Stimulated activated effector memory CD8-positive, alpha-beta T cell treated with anti-CD3 and anti-CD28 coated beads, Interleukin-12 subunit alpha, Interleukin-12 subunit beta, amount 100 ng/mL, for 72 hours (primary cell): Measurements from ENCODE around the gene DNAJA2.
"Not testable (repeated sequence)": the region's sequence is repeated elsewhere in the genome, so short reads cannot be mapped to it uniquely, and the experiment has no call there.

ENCODE experiments used
- ATAC-seq: fragments of 150-1000 bp; cut with Tn5 transposase; 2 replicates; pipeline ENCODE4 v1.10.0; 2021
- DNase-seq, 2 donors: peaks; one replicate each; pipeline ENCODE4 v3.0.0; 2021 to 2022; ENCODE audit warnings: low spot score in 2 of 2
- H3K27ac Mint-ChIP-seq: one replicate; pipeline ENCODE4 v1.8.0; 2022; ENCODE audit warnings: mild to moderate bottlenecking, mixed read lengths
- H3K36me3 Mint-ChIP-seq: one replicate; pipeline ENCODE4 v1.8.0; 2022; ENCODE audit warnings: mild to moderate bottlenecking, mixed read lengths
- H3K4me1 Mint-ChIP-seq: one replicate; pipeline ENCODE4 v1.8.0; 2022; ENCODE audit warnings: mixed read lengths
- H3K4me3 Mint-ChIP-seq: one replicate; pipeline ENCODE4 v1.8.0; 2022; ENCODE audit warnings: mild to moderate bottlenecking, mixed read lengths
- H3K9me3 Mint-ChIP-seq: one replicate; pipeline ENCODE4 v1.8.0; 2022; ENCODE audit warnings: mixed read lengths

Gene DNAJA2

DNA sequence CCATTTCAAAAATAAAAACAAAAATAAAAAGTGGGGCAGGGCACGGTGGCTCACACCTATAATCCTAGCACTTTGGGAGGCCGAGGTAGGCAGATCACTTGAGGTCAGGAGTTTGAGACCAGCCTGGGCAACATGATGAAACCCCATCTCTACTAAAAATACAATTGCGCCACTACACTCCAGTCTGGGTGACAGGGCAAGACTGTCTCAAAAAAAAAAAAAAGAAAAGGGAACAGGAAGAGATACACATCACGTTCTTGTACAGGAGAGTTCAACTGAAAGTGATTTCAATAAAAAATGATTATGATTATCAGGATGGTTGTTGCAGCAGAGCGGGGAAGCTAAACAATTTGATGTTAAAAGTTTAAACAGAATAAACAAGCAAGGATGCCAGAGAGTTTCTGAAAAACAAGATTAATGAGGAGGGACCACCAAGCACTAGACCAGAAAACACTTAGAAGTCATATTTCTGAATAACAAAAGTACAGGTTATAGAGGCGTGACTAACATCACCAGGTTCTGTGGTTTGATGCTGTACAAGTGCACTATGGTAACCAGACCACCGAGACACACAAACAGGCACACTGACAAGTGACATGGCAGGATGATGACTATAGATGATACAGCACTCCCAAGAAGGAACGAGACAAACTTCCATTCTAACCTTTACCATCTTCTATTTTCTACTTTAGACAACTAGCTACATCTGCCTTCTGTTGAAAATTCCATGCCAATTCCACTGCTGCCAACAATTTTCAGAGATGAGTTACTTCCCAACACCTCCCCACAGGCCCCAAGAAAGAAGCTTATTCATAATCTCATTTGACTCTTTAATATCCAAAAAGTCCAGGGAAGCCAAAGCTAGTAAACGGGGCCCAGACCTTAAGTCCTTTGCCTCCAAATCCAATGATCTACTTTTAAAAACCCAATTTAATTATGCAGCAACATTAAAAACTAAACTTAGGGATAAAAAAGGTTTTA, 11.8 kb downstream of the DNAJA2 start:
- no peaks in the 10 kb centered on the region for H3K9me3 Mint-ChIP-seq
- H3K36me3 Mint-ChIP-seq = peaks cover 100% of the 10 kb centered on the region
- no peak for DNase-seq
- peak overlapping the region; percentile 5 for H3K4me3 Mint-ChIP-seq
- peak; percentile 100 for ATAC-seq
- peaks cover 23% of the 10 kb centered on the region for H3K4me1 Mint-ChIP-seq
- peak overlapping the region; percentile 93 for H3K27ac Mint-ChIP-seq

DNA sequence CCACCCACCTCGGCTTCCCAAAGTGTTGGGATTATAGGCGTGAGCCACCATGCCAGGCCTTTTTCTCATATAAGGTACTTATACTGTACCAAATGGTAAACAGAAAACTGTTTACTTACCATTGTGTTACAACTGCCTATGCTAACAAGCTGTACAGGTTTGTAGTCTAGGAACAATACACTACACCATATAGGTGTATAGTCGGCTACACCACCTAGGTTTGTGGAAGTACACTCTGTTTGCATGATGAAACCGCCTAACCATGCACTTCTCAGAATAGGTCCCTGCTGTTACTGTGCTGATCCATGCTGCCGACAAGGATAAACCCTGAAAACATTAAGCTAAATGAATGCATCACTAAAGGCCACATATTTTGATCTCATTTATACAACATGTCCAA, 18.9 kb downstream of the DNAJA2 start:
- no peak for ATAC-seq
- Mint-ChIP-seq H3K4me1 (peaks cover 1% of the 10 kb centered on the region), H3K9me3 (no peaks in the 10 kb centered on the region), H3K27ac (no peak overlapping the region), H3K4me3 (no peak overlapping the region), H3K36me3 (peaks cover 62% of the 10 kb centered on the region)
- no peak for DNase-seq

DNA sequence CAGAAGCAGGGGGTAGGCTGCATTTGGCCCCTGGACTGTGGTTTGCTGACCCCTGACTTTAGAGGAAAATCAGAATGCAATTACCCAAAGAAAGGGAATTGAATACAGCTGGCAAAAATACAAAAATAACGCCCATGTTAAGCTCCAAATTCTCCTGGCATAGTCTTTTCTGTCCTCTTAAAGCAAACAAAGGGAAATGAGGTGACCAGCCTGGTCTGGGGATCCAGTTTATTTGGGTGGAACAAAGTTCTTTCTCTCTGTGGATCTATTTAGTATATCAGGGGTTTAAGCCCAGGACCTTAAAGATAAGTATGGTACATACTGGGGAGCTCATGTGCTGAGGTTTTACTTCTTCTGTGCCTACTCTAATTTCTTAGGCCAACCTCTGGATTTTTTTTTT, 23.5 kb downstream of the DNAJA2 start:
- DNase-seq (no peak), ATAC-seq (no peak)
- H3K4me3 Mint-ChIP-seq = no peak overlapping the region
- no peaks in the 10 kb centered on the region for H3K9me3 Mint-ChIP-seq
- peaks cover 16% of the 10 kb centered on the region for H3K36me3 Mint-ChIP-seq
- H3K27ac Mint-ChIP-seq = peak overlapping the region; percentile 76
- peaks cover 15% of the 10 kb centered on the region for H3K4me1 Mint-ChIP-seq

DNA sequence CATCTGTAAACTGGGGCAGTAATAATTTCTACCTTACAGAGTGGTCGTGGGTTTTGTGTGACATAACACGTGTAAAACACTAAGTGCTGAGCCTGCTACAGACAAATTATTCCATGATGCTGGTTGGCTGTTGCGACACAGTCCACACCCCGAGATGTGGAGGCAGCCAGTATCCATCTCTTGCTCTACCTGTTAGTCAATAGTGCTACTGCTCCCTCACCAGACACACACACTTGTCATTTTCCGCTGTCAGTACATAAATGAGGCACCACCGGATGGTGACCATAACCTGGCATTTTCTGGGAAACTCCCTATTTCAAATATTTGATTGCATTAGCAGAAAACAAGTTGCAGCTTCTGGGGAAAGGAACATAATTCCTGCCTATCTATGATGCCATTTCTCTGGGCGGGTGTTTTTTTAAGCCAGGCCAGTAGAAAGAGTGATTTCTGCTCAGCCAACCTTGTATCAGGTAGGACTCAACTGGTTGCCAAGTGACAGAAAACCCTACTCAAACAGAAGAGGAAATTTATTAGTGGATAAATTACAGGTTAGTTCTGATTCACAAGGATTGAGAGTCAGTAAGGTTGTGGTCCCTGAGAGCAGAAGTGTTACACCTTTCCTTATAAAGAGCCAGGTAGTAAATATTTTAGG, 24.1 kb downstream of the DNAJA2 start:
- peak overlapping the region; percentile 76 for H3K27ac Mint-ChIP-seq
- no peak overlapping the region for H3K4me3 Mint-ChIP-seq
- no peaks in the 10 kb centered on the region for H3K9me3 Mint-ChIP-seq
- peaks cover 15% of the 10 kb centered on the region for H3K4me1 Mint-ChIP-seq
- DNase-seq (peak in 1 of 2 donors; percentile 63), ATAC-seq (peak; percentile 97)
- H3K36me3 Mint-ChIP-seq = peaks cover 10% of the 10 kb centered on the region

DNA sequence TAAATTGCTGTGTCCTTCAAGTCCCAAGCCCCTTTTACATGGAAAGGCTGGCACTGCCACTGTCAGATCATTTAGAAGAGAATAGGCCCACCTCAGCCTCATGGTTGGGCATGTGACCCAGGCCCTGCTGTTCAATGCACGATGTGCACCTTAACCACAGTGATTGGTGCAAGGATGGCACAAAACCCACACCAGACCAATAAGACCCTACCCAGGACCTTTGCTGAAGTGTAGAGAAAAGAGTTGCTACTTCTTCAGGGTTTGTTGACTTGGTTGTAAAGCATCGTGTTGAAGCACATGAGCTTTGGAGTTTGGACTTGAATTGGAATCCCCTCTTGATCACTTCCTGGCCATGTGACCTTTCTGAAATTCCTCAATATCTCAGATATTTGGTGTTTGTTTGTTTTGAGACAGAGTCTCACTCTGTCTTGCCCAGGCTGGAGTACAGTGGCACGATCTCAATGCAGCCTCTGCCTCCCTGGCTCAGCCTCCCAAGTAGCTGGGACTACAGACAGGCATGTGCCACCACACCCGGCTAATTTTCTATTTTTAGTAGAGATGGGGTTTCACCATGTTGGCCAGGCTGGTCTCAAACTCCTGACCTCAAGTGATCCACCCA, 24.8 kb downstream of the DNAJA2 start:
- no peaks in the 10 kb centered on the region for H3K9me3 Mint-ChIP-seq
- peaks cover 15% of the 10 kb centered on the region for H3K4me1 Mint-ChIP-seq
- peak overlapping the region; percentile 76 for H3K27ac Mint-ChIP-seq
- no peak overlapping the region for H3K4me3 Mint-ChIP-seq
- H3K36me3 Mint-ChIP-seq = peaks cover 3% of the 10 kb centered on the region
- ATAC-seq = peak; percentile 2
- no peak for DNase-seq

DNA sequence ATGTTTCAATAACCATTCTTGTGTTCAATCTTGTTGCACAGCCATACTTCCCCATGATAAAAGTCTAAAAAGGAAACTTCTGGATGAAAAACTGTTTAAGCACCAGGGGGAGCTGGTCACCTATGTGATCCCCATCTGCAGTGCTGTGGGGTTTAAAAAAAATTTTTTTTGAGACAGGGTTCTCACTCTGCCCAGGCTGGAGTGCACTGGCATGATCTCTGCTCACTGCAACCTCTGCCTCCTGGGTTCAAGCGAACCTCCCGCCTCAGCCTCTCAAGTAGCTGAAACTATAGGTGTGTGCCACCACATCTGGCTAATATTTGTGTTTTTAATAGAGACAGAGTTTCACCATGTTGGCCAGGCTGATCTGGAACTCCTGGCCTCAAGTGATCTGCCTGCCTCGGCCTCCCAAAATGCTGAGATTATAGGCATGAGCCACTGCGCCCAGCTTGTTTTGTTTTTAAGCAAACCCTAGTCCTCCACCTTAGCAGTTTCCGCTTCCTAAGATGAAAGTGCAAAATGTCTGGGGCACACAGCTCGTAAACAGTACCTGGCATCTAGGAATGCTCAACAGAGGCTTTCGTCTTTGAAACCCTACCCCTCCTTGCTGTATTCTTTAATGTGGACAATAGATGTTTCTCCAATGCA, 25.4 kb downstream of the DNAJA2 start:
- DNase-seq (no peak), ATAC-seq (peak; percentile 66)
- Mint-ChIP-seq H3K36me3 (no peaks in the 10 kb centered on the region), H3K27ac (peak overlapping the region; percentile 76), H3K4me3 (no peak overlapping the region), H3K9me3 (no peaks in the 10 kb centered on the region), H3K4me1 (peaks cover 21% of the 10 kb centered on the region)

DNA sequence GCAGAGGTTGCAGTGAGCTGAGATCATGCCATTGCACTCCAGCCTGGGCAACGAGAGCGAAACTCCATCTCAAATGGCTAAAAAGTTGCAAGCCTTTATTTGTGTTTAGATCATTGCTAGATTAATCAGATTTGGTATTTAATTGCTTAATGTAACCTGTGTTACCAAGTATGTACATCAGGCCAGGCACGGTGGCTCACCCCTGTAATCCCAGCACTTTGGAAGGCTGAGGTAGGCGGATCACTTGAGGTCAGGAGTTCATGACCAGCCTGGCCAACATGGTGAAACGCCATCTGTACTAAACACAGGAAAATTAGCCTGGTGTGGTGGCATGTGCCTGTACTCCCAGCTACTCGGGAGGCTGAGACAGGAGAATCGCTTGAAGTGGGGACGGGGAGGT, 28.8 kb downstream of the DNAJA2 start:
- not testable (repeated sequence) for DNase-seq, ATAC-seq, H3K27ac Mint-ChIP-seq, H3K4me3 Mint-ChIP-seq, H3K36me3 Mint-ChIP-seq, H3K9me3 Mint-ChIP-seq
- H3K4me1 Mint-ChIP-seq = peaks cover 21% of the 10 kb centered on the region

DNA sequence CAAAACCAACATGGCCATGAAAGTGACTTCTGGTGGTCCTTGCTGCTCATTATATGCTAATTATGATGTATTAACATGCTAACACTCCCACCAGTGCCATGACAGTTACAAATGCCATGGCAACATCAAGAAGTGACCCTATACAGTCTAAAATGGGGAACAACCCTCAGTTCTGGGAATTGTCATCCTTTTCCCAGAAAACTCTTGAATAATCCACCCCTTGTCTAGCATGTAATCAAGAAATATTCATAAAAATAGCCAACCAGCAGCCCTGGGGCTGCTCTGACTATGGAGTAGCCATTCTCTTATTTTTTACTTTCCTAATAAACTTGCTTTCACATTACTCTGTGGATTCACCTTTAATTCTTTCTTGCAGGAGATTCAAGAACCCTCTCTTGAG, 35.9 kb downstream of the DNAJA2 start:
- Mint-ChIP-seq H3K27ac (no peak overlapping the region), H3K4me3 (no peak overlapping the region), H3K4me1 (no peaks in the 10 kb centered on the region), H3K9me3 (no peaks in the 10 kb centered on the region), H3K36me3 (no peaks in the 10 kb centered on the region)
- ATAC-seq (no peak), DNase-seq (no peak)

DNA sequence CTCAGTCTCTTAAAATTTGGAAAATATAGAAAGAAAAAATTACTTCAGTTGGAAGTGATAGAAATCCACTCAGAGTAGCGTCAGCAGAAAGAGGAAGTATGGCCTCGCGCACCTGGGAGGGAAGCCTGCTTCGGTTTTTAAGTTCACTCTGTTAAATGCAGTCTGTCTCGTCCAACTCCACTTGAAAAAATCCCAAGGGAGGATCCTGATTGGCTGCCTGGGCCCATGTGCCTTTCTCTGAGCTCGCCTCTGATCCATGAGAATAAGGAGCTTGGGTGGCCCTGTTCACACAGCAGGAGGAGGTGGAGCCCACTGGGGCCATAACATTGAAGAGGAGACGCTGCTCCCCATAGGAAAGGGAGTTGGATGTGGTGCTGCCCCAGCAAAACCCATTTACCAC, 40.7 kb downstream of the DNAJA2 start:
- peaks cover 6% of the 10 kb centered on the region for H3K4me1 Mint-ChIP-seq
- H3K9me3 Mint-ChIP-seq = no peaks in the 10 kb centered on the region
- peaks cover 11% of the 10 kb centered on the region for H3K36me3 Mint-ChIP-seq
- H3K27ac Mint-ChIP-seq = no peak overlapping the region
- ATAC-seq (no peak), DNase-seq (no peak)
- no peak overlapping the region for H3K4me3 Mint-ChIP-seq

DNA sequence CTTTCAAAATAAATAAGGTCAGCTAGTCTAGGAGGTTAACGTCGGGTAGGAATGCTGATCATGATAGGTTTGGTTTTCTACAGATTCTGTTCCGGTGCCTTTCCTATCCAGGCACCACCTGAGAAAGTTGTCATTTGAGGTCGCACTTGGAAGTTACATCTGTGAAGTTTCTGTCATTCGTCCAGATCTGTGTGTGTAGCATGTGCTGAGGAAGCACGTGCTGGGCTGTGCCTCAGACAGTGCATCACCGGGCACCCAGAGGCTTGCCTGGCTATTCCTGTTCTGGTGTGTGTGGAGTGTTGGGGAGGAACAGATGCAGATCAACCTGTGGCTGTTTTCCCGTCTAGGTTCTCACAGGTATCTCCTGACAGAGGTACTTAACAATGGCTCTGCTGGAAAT, 42.6 kb downstream of the DNAJA2 start:
- DNase-seq (no peak), ATAC-seq (no peak)
- Mint-ChIP-seq H3K27ac (no peak overlapping the region), H3K36me3 (peaks cover 29% of the 10 kb centered on the region), H3K4me1 (peaks cover 10% of the 10 kb centered on the region), H3K9me3 (no peaks in the 10 kb centered on the region), H3K4me3 (no peak overlapping the region)

DNA sequence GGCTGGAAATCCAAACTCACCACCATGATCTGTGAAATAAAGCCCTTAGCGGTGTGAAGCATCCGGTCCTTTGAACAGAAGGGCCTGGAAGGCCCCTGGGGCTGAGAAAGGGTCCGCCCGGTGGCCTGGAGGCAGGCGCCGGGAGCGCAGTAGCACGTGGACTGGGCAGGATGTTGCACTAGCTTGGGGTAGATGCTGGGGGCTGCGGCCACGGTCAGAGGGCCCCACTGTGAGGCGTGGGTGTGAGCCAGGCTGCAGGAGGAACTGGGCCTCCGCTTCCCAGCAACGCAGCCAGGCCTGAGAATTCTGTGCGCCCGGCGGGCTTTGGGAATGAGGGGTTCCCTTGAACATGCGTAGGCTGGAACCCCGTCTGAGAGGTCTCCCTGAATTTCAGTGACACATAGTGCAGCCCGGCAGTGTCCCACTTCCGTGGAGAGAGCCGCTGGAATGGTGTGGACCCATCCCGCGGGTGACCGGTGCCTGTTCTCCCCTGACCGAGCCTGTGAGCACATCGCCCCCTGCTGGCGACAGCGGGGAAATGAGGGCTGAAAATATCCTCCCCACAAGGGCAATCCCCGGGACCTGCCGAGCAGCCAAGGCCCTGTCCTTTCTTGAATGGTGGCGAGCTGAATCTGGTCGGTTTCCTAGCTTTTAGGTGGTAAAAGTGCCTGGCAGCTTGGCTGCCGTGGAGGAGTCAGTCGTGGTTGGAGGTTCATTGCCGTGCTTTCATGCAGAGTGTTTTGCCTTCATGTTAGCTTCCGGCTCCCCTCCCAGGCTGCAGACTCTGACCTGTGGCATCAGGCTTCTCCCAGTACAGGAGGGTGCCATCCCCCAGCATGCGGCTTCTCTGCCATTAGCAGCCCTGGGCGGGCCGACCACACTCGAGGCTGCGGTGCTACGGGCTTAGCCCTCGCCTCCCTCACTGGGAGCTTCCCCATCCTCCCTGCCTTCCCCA, 43.8 kb downstream of the DNAJA2 start:
- H3K4me1 Mint-ChIP-seq = peaks cover 10% of the 10 kb centered on the region
- H3K4me3 Mint-ChIP-seq = no peak overlapping the region
- DNase-seq (peak; percentile 65 to 85), ATAC-seq (peak; percentile 82)
- H3K27ac Mint-ChIP-seq = peak overlapping the region; percentile 10
- peaks cover 41% of the 10 kb centered on the region for H3K36me3 Mint-ChIP-seq
- no peaks in the 10 kb centered on the region for H3K9me3 Mint-ChIP-seq

DNA sequence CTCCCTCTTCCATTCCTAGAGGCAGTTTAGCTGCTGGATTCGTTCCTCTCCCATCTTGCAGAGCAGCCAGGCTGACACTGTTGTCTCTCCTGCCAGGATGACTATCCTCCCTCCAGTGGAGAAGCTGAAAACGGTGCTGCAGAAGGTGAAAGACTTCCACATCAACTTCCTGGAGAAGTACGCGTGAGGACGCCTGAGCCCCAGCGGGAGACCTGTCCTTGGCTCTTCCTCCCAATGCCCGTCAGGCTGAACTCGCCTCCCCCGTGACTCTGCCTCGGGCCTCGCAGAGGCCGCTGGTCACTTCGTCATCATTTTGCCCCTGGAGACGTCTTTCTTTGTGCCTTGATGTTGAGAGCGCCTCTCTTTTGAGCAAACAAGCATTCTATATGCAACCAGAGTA, 44.7 kb downstream of the DNAJA2 start:
- ATAC-seq = no peak
- H3K9me3 Mint-ChIP-seq = no peaks in the 10 kb centered on the region
- DNase-seq = no peak

DNA sequence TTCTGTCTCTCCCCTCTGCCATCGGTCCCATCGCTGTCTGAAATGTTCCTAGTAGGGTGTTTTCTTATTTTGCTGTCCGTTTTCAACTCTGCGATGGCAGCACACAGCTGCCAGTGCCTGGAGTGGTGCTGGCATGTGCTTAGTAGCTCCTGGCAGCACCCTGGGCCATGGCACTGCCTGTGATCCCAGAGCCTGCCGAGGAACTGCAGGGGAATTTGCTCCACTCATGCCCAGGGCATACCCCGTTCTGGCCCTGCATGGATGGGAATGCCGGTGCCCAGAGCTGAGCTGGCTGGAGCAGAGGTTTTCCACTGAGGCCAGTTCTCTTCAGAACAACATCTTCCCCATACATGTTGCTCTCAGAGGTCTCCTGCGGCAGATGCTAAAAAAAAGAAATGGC, 46.2 kb downstream of the DNAJA2 start:
- peak overlapping the region; percentile 26 for H3K27ac Mint-ChIP-seq
- peaks cover 10% of the 10 kb centered on the region for H3K4me1 Mint-ChIP-seq
- H3K36me3 Mint-ChIP-seq = peaks cover 60% of the 10 kb centered on the region
- no peaks in the 10 kb centered on the region for H3K9me3 Mint-ChIP-seq
- DNase-seq (no peak), ATAC-seq (no peak)
- H3K4me3 Mint-ChIP-seq = no peak overlapping the region

More for the DNA sequence above, 44.7 kb downstream of the DNAJA2 start:
- H3K36me3 Mint-ChIP-seq = peaks cover 50% of the 10 kb centered on the region
- H3K27ac Mint-ChIP-seq = peak overlapping the region; percentile 10
- H3K4me1 Mint-ChIP-seq = peaks cover 10% of the 10 kb centered on the region
- no peak overlapping the region for H3K4me3 Mint-ChIP-seq

DNA sequence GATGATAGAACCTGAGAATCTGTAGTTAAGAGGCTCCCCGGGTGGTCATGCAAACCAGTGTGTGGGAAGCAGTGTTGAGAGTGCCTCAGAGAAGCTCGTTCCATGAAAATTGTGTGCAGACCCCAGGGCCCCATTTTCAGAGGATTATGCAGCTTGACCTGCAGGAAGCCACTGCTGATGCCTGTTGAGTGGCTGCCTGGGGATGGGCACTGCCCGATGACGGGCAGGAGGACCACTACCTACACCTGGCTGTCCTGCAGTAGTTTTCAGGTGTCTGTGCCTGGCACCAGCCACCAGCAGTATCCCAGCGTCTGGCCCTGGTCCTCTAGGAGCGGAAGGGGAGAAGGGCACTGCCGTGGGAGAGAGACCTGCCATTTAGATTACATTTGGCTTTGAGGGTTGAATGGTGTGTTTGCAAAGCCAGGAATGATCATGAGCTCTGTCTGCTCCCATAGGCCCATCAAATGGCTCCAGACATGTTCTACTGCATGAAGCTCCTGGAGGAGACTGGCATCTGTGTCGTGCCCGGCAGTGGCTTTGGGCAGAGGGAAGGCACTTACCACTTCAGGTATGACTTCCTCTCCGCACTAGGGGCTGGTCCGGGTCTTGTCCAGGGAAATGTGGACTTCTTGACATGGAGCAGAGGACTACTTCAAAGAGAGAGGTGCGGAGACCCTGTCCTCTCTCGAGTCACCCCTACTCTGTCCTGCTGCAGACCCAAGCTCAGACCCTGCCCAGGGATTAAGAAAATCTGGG, 46.8 kb downstream of the DNAJA2 start:
- no peak for DNase-seq
- Mint-ChIP-seq H3K4me3 (no peak overlapping the region), H3K9me3 (no peaks in the 10 kb centered on the region), H3K4me1 (peaks cover 10% of the 10 kb centered on the region), H3K27ac (peak overlapping the region; percentile 6), H3K36me3 (peaks cover 60% of the 10 kb centered on the region)
- no peak for ATAC-seq
